Stomach (tissue), 9 donors: ENCODE results near the gene ATP6V1G2. TPM values are rescaled to one million over a fixed set of nuclear protein-coding genes. Genes with fewer than 3 reads are reported as not detected.

Source experiments
- DNase-seq, 2 donors: peaks; one replicate each; pipeline versions ENCODE4 v3.0.0 to v3.0.0-alpha.2; 2013 to 2019
- H3K27ac ChIP-seq, 5 donors: fragments of 200-600 bp in 4 of 5; sonication (generic) in 4 of 5; one replicate each; pipeline ENCODE4 v1.5.1; 2013 to 2019; ENCODE audit warnings: mild to moderate bottlenecking in 1 of 5, moderate library complexity in 1 of 5
- H3K27me3 ChIP-seq, 3 donors: fragments of 200-600 bp; sonication (generic); one replicate each; pipeline ENCODE4 v1.5.1; 2017 to 2019; ENCODE audit warnings: mixed run types in 1 of 3
- H3K36me3 ChIP-seq, 4 donors: fragments of 200-600 bp; sonication (generic); 1 replicate in 3 of 4; 2 replicates in 1 of 4; pipeline ENCODE4 v1.5.1; 2016 to 2019
- H3K4me1 ChIP-seq, 4 donors: fragments of 200-600 bp; sonication (generic); one replicate each; pipeline ENCODE4 v1.5.1; 2016 to 2019
- H3K4me3 ChIP-seq, 4 donors: fragments of 200-600 bp; sonication (generic) in 3 of 4; one replicate each; pipeline ENCODE4 v1.5.1; 2016 to 2019; ENCODE audit warnings: mild to moderate bottlenecking in 1 of 4
- H3K9me3 ChIP-seq, 4 donors: fragments of 200-600 bp; sonication (generic); one replicate each; pipeline ENCODE4 v1.5.1; 2016 to 2019
- EP300 ChIP-seq: sonication (generic); formaldehyde crosslinking; IDR thresholded peaks from one replicate; pipeline ENCODE4 v1.6.1; 2017; ENCODE audit warnings: antibody characterized with exemption
- POLR2A ChIP-seq, 4 donors: fragments of 450-650 bp; IDR thresholded peaks; one replicate each; pipeline ENCODE4 v1.6.1; 2016; ENCODE audit warnings: antibody characterized with exemption in 4 of 4, control low read depth in 2 of 4, mild to moderate bottlenecking in 1 of 4, moderate library complexity in 1 of 4
- POLR2AphosphoS5 ChIP-seq, 3 donors: sonication (generic); formaldehyde crosslinking; IDR thresholded peaks; one replicate each; pipeline ENCODE4 v1.6.1; 2016; ENCODE audit warnings: antibody characterized with exemption in 3 of 3
- WGBS, 5 donors: extraction: QIAGEN DNeasy Blood & Tissue Kit in 3 of 5; methylation state at CpG; one replicate each; pipeline versions ENCODE4 v1.1.5 to v1.1.7; 2013 to 2018; 5-methylcytosine and 5-hydroxymethylcytosine counted together
- intact Hi-C: fragments of 100-400 bp; cut with DNase I; formaldehyde crosslinking; loops from one replicate; pipeline ENCODE4 v1.15.1; 2023; ENCODE audit warnings: low total_unique reads
- polyA plus RNA-seq, 3 donors: library from polyadenylated mRNA; stranded (reverse); fragments of 200-250 nt; gene quantifications; one replicate each; pipeline ENCODE4 v1.2.3, GENCODE V29; 2013
- total RNA-seq, 5 donors: library from RNA; depleted of rRNA; stranded (reverse); fragments of >200 nt; gene quantifications; one replicate each; pipeline versions ENCODE4 v1.1.0 to v1.2.3, GENCODE V29; 2014 to 2016
- TF ChIP-seq, protein P1 (sequence below), 7 experiments: fragments of 450-650 bp in 4 of 7; fragments of 200-600 bp in 3 of 7; sonication (generic) in 3 of 7; IDR thresholded peaks; one replicate each; pipeline ENCODE4 v1.5.1; 2016 to 2019; ENCODE audit warnings: antibody characterized with exemption in 7 of 7, control low read depth in 2 of 7, mild to moderate bottlenecking in 1 of 7
- donor health status: healthy with polysubstance abuse.
- donor health status: Bipolar disorder and iron deficiency.
- donor health status: healthy.

The ATP6V1G2 gene
- total and polyA plus RNA-seq, 8 donors = 0.87 to 4.6 (median 1.8) TPM; not detected in 2

DNA sequence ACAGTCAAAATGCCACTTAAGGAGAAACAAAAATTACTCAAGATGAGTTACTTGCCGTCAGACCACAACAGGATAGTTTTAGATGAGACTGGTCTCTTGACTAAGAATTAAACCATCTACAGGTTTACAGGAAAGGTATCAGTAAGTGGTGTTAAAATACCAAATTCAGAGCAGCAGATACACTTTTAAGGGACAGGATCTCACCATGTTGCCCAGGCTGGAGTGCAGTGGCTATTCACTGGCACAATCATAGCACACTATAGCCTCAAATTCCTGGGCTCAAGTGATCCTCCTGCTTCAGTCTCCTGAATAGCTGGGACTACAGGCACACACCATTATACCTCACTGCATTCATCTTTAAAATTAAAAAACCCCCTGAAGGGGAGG is 13.0 kb downstream of the ATP6V1G2 start:
- no peak overlapping the region for H3K27ac ChIP-seq
- no peak for DNase-seq
- H3K36me3 ChIP-seq = peaks cover 87 to 93% (median 91%) of the 10 kb centered on the region in 4 donors
- H3K4me1 ChIP-seq = peaks cover under 1 to 35% (median 21%) of the 10 kb centered on the region in 4 donors
- H3K4me3 ChIP-seq = no peak overlapping the region
- H3K9me3 ChIP-seq = no peaks in the 10 kb centered on the region
- TF ChIP-seq, protein P1, sequence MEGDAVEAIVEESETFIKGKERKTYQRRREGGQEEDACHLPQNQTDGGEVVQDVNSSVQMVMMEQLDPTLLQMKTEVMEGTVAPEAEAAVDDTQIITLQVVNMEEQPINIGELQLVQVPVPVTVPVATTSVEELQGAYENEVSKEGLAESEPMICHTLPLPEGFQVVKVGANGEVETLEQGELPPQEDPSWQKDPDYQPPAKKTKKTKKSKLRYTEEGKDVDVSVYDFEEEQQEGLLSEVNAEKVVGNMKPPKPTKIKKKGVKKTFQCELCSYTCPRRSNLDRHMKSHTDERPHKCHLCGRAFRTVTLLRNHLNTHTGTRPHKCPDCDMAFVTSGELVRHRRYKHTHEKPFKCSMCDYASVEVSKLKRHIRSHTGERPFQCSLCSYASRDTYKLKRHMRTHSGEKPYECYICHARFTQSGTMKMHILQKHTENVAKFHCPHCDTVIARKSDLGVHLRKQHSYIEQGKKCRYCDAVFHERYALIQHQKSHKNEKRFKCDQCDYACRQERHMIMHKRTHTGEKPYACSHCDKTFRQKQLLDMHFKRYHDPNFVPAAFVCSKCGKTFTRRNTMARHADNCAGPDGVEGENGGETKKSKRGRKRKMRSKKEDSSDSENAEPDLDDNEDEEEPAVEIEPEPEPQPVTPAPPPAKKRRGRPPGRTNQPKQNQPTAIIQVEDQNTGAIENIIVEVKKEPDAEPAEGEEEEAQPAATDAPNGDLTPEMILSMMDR (IDR thresholded peaks at IDR 0.05) = no peak
- TF ChIP-seq POLR2A (IDR thresholded peaks at IDR 0.05) (no peak), POLR2AphosphoS5 (IDR thresholded peaks at IDR 0.05) (no peak), EP300 (no peak)
- WGBS, 5 donors = 74 to 100% (median 82%) methylated on average over 1 of the region's 1 CpG
- H3K27me3 ChIP-seq = no peaks in the 10 kb centered on the region
- intact Hi-C loops = no loop called here

DNA sequence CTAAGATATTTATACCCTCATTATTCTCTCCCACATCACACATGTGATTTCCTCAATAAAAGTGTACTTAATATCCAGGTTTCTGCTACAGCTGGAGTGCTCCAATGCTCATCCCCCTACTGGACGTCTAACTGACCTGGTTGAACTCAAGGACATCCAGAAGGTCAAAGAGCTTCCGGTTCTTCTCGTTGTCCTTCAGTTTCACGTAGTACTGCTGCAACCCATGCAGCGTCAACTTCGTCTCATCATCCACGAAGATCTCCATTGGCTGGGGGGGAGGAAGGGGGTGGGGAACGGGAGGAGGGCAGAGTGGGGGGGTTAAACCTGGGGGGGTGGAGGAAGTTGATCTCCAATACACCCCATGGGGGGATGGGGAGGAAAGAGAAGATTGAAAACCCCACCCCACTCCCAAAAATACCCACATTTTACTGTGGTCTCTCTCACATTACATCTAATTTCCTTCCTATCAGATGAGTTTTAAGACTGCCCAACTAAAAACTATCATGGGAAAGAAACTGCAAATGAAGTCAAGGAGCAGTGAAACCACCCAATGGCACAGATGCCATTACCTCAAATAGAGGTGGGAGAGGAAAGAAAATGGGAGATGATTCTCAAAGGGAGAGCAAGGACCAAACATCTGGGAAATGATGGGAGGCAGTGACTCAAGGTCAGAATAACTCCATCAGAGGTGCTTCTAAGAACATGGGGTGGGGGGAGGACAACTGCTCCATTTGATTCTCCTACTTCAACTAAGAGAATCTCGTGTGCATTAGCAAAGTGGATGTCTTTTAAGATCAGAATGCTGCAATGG is 13.6 kb downstream of the ATP6V1G2 start:
- Histone ChIP-seq H3K9me3 (no peaks in the 10 kb centered on the region), H3K36me3 (peaks cover 81 to 87% (median 85%) of the 10 kb centered on the region in 4 donors), H3K27me3 (no peaks in the 10 kb centered on the region), H3K4me3 (no peak overlapping the region), H3K27ac (no peak overlapping the region), H3K4me1 (peaks cover 0 to 29% (median 16%) of the 10 kb centered on the region in 4 donors)
- TF ChIP-seq POLR2AphosphoS5 (IDR thresholded peaks at IDR 0.05) (no peak), POLR2A (IDR thresholded peaks at IDR 0.05) (no peak), EP300 (no peak)
- TF ChIP-seq, protein P1 (IDR thresholded peaks at IDR 0.05) = no peak
- intact Hi-C loops = no loop called here
- WGBS, 5 donors = 57 to 68% (median 63%) methylated on average over 9 of the region's 9 CpGs
- DNase-seq = no peak

DNA sequence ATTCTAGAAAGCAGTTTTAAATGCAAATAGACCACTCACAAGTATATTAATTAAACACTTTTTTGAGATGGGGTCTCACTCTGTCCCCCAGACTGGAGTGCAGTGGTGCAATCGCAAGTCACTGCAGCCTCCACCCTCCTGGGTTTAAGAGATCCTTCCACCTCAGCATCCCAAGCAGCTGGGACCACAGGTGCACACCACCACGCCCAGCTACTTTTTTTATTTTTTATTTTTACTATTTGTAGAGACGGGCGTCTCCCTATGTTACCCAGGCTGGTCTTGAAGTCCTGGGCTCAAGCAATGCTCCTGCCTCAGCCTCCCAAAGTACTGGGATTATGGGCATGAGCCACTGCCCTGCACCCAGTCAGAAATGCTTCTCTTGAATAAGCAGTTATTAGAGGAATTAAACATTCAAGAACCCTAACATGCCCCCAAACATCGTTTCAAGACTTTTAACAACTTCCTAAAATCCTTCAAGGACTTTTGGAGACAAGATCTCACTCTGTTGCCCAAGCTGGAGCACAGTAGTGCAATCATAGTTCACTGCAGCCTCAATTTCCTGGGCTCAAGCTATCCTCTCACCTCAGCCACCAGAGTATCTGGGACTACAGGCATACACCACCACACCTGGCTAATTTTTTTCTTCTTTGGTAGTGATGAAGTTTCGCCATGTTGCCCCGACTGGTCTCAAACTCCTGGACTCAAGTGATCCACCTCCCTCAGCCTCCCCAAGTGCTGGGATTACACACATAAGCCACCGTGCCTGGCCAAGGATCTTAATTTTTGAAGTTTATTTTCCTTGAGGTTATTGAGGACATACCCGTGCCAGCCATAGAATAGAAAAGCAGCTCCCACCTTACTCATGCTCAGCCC is 14.4 kb downstream of the ATP6V1G2 start:
- Histone ChIP-seq H3K27me3 (no peaks in the 10 kb centered on the region), H3K4me1 (peaks cover 0 to 20% (median 11%) of the 10 kb centered on the region in 4 donors), H3K36me3 (peaks cover 72 to 78% (median 77%) of the 10 kb centered on the region in 4 donors), H3K27ac (no peak overlapping the region), H3K4me3 (no peak overlapping the region), H3K9me3 (no peaks in the 10 kb centered on the region)
- 67 to 70% (median 70%) methylated on average over 9 of the region's 9 CpGs for WGBS, 5 donors
- no peak for TF ChIP-seq EP300
- no peak for TF ChIP-seq POLR2A (IDR thresholded peaks at IDR 0.05)
- TF ChIP-seq, protein P1 (IDR thresholded peaks at IDR 0.05) = no peak
- no peak for TF ChIP-seq POLR2AphosphoS5 (IDR thresholded peaks at IDR 0.05)
- DNase-seq = no peak
- intact Hi-C loops = no loop called here

DNA sequence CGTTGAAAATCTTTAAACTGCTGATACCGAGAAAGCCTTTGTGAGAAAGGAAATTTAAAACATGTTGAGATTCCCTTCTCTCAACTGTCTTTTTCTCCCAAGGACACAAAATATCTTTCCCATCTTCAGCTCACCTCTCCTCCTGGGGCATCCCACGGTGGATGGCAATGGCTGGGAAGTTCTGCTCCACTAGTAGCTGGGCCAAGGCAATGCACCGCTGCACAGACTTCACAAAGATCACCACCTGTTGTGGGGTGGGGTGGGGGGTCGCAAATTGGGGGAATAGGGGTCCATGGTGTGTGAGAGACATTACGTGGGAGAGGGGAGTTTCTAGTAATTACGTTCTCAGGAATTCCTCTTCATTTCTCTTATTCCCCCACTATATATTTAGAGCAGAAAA is 15.2 kb downstream of the ATP6V1G2 start:
- no peak overlapping the region for H3K27ac ChIP-seq
- H3K27me3 ChIP-seq = no peaks in the 10 kb centered on the region
- H3K9me3 ChIP-seq = no peaks in the 10 kb centered on the region
- DNase-seq = no peak
- TF ChIP-seq POLR2A (IDR thresholded peaks at IDR 0.05) (no peak), POLR2AphosphoS5 (IDR thresholded peaks at IDR 0.05) (no peak), EP300 (no peak)
- TF ChIP-seq, protein P1 (IDR thresholded peaks at IDR 0.05) = no peak
- H3K4me1 ChIP-seq = peaks cover 0 to 12% (median 8%) of the 10 kb centered on the region in 4 donors
- whole genome bisulfite sequencing, 5 donors = 88 to 94% (median 92%) methylated on average over 7 of the region's 7 CpGs
- peaks cover 64 to 70% (median 68%) of the 10 kb centered on the region in 4 donors for H3K36me3 ChIP-seq
- intact Hi-C loops = no loop called here
- H3K4me3 ChIP-seq = no peak overlapping the region
